Activated T-cell treated with anti-CD3 and anti-CD28 coated beads, Interleukin-2, amount 50 U/mL, for 1 hour (primary cell): ENCODE measurements around the gene CHAF1B.
"Not testable (repeated sequence)": the region's sequence is repeated elsewhere in the genome, so short reads cannot be mapped to it uniquely, and the experiment has no call there.

Source experiments
- DNase-seq: peaks from one replicate; pipeline ENCODE4 v3.0.0-alpha.2; 2020

Gene CHAF1B

DNA sequence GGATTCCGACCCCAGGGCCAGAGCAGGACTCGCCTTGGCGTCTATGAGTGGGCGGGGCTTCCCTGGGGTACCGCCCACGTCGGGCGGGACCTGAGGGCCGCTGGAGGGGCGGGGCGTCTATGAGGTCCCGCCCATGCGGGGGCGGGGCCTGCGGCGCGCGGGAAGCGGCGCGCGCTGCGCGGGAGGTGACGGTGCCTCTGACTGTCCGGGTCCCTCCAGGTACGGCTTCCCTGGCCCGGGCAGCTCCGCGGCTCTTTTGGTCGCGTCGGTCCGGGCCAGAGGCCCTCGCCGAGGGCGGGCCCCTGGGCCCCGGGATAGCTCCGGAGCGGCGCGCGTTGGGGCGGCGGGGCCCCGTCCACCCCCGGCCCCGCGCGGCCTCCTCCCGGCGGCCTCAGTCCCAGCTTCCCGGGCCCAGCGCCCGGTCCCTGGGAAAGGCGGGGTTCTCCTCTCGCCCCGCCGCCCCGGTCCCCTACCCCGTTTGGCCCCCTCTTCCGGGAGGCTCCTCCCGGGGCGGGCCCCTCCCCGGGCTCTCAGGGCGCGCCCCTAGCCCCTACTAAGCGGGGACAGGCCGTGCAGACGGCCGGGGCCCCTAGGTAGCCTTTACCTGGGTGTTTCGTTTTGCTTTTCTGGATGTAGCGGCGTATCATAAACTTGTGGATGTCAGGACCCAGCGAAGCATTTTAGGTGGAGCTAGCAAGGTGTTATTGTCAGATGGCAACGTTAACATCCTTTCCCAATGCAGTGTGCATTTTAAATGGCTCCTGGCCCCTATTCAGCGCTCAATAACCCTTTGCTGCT, at the start of gene CHAF1B:
TSS of gene CHAF1B (plus strand) at position 160 of the 798 bp plus-strand sequence. CDS start 745 bp downstream, outside the sequence.
- DNase-seq: peak; percentile 88

DNA sequence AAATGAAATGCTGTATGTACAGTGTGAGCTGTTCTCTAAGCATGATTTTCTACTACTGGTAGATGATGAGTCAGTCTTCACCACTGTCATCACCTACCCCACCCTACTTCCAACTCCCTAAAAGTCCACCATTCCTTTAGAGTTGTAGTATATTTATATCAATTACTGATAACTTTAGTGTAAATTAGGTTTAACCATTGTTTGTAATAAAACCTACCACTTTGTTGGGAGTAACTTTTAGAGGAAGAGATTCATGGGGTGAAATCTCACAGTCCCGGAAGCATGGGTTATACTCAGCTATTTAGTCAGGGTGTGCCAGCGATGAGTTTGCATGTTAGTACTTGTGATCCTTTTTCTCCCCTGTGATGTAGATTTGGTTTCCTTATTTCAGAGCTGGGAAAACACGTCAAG, 48.1 kb upstream of the CHAF1B start:
- DNase-seq: no peak

DNA sequence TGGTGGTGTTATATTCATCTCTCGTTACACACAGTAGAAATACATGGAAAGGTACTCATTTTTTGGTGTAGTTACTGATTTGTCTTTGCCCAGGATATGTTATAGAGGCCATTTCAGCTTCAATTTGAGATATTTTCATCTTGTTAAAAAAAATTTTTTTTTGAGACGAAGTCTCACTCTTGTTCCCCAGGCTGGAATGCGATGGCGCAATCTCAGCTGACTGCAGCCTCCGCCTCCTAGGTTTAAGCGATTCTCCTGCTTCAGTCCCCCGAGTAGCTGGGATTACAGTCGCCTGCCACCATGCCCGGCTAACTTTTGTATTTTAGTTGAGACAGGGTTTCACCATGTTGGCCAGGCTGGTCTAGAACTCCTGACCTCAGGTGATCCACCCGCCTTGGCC, 46.2 kb upstream of the CHAF1B start:
- DNase-seq: no peak

DNA sequence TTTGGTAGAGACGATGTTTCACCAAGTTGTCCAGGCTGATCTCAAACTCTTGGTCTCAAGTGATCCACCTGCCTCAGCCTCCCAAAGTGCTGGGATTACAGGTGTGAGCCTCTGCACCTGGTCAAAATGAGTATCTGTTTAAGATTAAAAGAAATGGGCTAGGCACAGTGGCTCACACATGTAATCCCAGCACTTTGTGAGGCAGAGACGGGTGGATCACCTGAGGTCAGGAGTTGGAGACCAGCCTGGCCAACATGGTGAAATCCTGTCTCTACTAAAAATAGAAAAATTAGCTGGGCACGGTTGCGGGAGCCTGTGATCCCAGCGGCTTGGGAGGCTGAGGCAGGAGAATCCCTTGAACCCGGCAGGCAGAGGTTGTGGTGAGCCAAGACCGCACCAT, 42.6 kb upstream of the CHAF1B start:
- not testable (repeated sequence) for DNase-seq

DNA sequence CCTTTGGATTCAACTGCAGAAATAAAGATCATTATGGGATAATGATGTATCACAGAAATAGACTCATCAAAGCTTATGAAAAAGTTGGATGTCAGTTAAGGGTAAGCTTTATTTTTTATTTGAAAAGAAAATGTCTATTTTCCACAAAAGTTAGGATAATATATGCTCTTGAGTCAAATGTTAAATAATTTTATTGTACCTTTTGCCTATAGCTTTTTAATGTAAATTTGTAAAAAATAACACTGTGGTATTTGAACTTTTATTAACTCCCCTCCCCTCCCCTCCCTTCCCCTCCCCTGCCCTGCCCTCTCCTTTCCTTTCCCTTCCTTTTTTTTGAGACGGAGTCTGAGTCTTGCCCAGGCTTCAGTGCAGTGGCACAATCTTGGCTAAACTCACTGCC, 40.3 kb upstream of the CHAF1B start:
- DNase-seq: no peak

DNA sequence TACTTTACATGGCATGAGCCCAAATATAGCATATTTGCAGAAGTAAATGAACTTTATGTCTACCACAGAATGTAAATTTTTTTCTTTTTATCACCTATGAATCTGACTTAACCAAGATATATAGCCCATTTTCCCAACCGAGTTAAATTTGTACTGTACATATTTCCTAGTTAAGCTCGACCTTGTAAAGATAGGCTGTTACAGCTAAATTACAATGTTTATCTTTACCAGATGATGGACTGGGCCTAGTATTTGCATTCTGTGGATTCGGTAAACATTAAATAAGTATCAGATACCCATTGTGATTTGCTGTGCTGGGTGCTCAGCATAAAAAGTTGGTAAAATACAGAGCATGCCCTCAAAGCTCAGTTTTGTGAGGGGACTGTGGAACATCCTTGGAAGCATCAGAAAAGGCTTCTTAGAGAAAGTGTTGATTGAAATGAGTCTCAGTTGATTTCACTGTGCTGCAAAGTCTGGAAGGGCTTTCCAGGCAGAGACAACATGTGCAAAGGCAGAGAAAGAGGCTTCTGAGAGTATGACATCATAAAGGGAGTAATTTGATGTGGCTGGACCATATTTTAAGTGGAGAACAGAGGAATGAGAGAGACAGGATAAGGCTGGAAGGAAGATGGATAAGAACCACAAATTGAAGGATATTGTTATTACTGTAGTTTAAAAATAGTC, 37.8 kb upstream of the CHAF1B start:
- no peak for DNase-seq

DNA sequence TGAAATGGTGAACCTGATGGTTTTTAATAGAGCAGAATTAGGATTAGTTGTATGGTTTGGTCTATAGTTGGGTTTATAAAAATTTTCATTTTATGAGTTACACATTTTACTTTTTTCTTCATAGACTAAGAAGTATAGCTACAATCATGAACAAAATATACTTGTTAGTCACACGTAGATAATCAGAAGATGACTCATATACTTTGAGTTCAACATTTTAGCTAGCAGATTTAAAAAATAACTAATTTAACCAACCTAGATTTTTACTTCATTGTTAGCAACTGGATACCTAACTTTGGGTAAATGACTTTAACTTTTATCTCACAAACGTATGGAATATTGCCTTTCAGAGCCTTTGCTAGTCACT, 37.2 kb upstream of the CHAF1B start:
- DNase-seq: no peak

DNA sequence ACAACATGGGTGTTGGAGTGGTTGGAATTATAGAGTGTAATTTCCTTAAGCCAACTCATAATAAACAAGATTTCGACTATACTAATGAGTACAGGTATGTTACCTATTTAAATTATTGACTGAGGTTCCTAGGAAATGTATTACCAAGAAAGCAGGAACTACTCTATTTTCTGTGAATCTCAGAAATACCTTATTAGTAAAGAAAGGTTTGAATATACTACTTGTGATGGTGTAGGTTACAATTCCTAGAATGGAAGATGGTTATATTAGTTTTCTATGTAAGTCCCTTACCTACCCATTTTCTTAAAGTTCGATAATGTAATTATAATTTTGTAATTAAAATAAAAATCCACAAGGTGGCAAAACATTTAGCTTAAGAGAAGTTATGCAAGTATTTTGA, 35.9 kb upstream of the CHAF1B start:
- DNase-seq: no peak

GRCh38 chr21:36350282-36350910, 34.8 kb upstream of the CHAF1B start:
- no peak for DNase-seq

DNA sequence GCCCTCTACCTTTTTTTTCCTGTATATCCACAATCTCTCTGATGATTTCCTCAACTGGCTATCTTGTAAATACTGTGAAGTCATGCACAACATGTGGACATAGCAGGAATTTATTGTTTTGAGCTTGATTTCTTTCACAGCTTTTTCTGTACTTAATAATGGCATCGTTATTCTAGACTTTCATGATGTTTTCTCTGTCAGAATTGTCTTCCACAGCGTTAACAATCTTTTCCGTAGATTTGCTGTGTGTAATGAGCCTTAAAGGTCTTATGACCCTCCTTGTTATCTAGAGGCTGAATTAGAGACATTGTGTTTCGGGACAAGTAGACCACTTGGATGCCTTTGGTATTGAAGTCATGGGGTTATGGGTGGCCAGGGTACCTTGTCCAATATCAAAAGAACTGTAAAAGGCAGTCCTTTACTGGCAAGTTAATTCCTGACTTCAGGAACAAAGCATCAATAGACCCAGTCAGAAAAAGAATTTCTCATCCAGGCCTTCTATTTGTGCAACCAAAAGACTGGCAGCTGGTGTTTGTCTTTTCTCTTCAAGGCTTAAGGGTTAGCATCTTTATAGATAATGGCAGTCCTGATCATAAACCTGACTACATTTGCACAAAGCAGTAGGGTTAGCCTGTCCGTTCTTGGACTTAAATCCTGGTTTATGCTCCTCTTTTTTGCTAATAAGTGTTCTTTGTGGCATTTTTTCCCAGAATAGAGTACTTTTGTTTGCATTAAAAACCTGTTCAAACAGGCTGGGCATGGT, 30.1 kb upstream of the CHAF1B start:
- no peak for DNase-seq

DNA sequence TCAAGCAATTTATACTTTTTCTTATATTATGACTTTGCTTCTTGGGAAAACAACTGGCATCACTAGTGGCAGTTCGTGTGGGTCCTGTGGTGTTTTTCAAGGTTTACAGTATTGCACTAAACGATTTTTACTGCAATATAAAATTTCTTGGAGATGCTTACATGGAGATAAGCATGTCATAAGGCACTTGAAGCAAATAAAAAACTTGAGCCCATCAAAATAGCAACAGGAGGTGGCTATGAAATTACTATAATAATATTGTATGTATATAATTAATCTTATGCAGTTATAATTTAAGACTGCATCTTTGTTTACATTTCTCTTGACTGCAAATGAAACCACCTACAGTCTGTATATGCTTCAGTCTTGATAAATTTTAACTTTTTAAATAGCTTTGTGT, 29.3 kb upstream of the CHAF1B start:
- no peak for DNase-seq

DNA sequence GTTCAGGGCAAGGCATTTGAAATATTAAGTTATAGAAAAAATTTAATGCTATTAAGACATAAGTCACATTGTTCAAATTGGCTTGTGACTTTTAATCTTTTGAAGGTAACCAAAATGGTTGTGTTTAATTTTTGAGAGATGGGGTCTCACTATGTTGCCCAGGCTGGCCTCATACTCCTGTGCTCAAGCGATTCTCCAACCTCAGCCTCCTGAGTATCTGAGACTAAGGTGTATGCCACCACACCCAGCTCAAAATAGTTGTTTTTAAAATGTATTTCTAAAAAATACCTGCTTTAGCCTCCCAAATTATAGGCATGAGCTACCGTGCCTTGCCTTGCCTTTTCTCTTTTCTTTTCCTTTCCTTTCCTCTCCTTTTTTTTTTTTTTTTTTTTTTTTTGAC, 26.0 kb upstream of the CHAF1B start:
- no peak for DNase-seq

- no peak for DNase-seq
Observed at GRCh38 chr21:36369064-36369685, 16.0 kb upstream of the CHAF1B start.

GRCh38 chr21:36375994-36376393, 9.2 kb upstream of the CHAF1B start:
- DNase-seq: no peak

DNA sequence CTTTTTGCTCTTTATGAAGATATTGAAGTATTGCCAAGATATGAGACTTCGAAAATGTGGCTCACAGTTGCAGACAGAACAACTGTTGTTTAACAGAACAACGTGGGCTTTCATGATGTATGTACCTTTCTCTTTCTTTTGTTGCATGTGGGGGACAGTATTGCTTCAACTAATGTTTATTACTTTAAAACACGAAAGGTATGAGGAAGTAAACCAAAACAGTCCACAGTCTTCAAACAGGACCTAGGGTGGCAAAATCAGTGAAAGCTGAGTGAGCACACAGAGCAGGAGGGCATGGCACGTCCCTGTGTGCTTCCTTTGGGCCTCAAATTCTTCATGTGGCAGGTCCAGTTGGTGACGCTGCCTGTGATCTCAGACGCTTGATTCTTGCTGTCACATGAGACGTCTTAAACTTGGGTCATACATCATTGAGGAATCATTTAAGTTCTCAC, 7.8 kb upstream of the CHAF1B start:
- DNase-seq: no peak

- DNase-seq: no peak
Observed at GRCh38 chr21:36379251-36379650, 5.9 kb upstream of the CHAF1B start.

DNA sequence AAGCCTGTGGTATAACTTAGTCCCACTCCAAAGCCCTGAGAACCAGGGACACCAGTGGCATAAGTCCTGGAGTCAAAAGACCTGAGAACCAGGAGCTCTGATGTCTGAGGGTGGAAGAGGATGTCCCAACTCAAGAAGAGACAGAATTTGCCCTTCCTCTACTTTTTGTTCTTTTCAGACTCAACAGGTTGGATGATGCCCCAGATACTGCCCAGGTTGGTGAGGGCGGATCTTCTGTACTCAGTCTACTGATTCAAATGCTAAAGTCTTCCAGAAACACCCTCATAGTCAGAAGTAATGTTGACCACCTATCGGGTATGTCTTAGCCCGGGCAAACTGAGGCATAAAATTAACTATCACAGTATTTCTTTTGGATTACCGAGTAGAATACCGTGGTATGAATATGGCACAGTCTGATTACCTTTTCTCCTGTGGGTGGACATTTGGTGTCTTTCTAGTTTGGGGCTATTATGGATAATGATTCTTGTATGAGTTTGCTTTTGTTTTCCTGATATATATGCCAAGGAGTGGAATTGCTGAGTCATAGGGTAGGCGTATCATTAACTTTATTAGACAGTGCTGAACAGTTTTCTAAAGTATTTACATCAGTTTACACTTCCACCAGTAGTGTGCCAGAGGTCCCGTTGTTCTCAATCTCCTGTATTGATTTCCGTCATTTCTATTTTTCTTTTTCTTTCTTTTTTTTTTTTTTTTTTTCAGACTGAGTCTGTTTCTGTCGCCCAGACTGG, 3.2 kb upstream of the CHAF1B start:
- no peak for DNase-seq

DNA sequence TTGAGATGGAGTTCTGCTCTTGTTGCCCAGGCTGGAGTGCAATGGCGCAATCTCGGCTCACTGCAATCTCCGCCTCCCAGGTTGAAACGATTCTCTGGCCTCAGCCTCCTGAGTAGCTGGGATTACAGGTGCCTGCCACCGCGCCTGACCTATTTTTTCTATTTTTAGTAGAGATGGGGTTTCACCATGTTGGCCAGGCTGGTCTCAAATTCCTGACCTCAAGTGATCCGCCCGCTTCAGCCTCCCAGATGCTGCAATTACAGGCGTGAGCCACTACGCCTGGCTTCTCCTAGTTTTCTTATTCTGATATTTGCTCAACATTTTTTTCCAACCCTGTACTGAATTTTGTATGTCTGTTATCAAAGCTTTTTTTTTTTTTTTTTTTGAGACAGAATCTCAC, 2.5 kb upstream of the CHAF1B start:
- DNase-seq: not testable (repeated sequence)

DNA sequence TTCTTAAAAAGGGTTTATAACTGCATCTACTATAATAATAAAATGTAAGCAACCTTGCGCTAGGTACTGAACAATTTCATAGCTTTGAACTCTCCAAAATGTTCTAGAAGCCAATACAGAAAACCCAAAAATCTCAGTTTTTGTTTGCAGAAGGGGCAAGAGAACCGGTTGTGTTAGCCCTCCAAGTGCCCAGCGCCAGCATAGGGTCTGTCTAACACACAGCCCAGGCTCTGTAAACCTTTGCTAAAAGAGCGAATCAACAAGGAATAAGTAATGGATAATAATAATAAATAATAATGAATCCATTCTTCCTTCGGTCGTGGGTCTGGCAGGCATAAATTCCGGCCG, 333 bp upstream of the CHAF1B start:
- no peak for DNase-seq

DNA sequence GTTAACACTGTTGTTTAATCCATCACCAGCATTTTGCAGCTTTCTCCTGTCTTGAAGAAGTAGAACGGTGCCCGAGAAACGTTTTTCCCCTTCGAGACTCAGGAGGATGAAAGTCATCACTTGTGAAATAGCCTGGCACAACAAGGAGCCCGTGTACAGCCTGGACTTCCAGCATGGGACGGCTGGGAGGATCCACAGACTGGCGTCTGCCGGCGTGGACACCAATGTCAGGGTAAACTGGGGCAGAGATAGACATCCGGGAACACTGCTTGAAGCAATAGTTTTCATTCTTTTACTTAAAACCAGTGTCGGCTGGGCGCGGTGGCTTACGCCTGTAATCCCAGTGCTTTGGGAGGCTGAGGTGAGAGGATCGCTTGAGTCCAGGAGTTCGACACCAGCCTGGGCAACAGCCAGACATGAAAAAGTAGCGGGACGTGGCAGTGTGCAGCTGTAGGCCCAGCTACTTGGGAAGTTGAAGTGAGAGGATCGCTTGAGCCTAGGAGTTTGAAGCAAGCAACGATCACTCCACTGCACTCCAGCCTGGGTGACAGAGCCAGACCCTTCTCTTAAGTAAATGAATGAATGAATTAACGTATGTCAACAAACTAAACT, 945 bp downstream of the CHAF1B start:
- DNase-seq: no peak

GRCh38 chr21:36388096-36388495, 2.9 kb downstream of the CHAF1B start:
- no peak for DNase-seq

DNA sequence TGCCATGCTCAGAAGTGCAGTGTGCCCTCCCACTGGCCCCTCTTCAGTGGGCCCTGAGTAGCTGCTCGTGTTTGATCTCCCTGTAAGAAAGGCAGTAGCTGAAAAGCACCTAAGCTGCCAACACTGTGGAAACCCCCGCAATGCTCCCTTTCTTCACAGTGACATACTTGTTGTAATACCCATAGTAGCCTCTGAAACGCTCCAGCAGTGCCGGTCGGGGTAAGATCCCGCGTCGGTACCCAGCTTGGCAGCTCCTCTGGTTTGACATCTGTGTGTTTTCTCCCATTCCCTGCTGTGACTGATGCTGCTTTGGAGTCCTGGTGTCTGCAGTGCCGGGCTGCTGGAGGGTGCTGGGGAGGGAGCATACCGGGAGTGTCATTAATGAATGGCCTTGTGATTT, 3.6 kb downstream of the CHAF1B start:
- DNase-seq: no peak
